Neural progenitor cell (in vitro differentiated cells): ENCODE measurements around the gene POP5.
"Not testable (repeated sequence)": the region's sequence is repeated elsewhere in the genome, so short reads cannot be mapped to it uniquely, and the experiment has no call there.

ENCODE experiments used
- CTCF ChIP-seq: fragments of 200-600 bp; sonication (generic); IDR thresholded peaks from 2 replicates; pipeline ENCODE4 v1.5.1; 2017; ENCODE audit warnings: antibody characterized with exemption, mild to moderate bottlenecking
- EZH2 ChIP-seq: fragments of 200-600 bp; sonication (generic); IDR thresholded peaks from 2 replicates; pipeline ENCODE4 v1.6.1; 2017; ENCODE audit warnings: antibody characterized with exemption, mild to moderate bottlenecking, moderate library complexity

GRCh38 chr12:120530418-120530761, 50.8 kb downstream of the POP5 start:
- not testable (repeated sequence) for TF ChIP-seq EZH2, CTCF
